ENCODE data around the gene CRYL1. TPM values are rescaled to one million over a fixed set of nuclear protein-coding genes. Genes with fewer than 3 reads are reported as not detected.

CRYL1 gene
- total RNA-seq, 4 donors from 2014 or later, result 39.1 to 63.6 (median 54.2) TPM

GRCh38 chr13:20424559-20424852, 101.2 kb downstream of the CRYL1 start:
- no peak for TF ChIP-seq CTCF (IDR thresholded peaks at IDR 0.05; ENCODE audit: low read depth)

GRCh38 chr13:20422362-20422761, 103.3 kb downstream of the CRYL1 start:
- no peak for TF ChIP-seq CTCF (IDR thresholded peaks at IDR 0.05; ENCODE audit: low read depth)

GRCh38 chr13:20420938-20421337, 104.7 kb downstream of the CRYL1 start:
- no peak for TF ChIP-seq CTCF (IDR thresholded peaks at IDR 0.05; ENCODE audit: low read depth)

- TF ChIP-seq CTCF (IDR thresholded peaks at IDR 0.05; ENCODE audit: low read depth), result no peak
Observed at GRCh38 chr13:20418953-20419352, 106.7 kb downstream of the CRYL1 start.

GRCh38 chr13:20416223-20416745, 109.4 kb downstream of the CRYL1 start:
- no peak for TF ChIP-seq CTCF (IDR thresholded peaks at IDR 0.05; ENCODE audit: low read depth)

GRCh38 chr13:20415694-20416107, 110.0 kb downstream of the CRYL1 start:
- no peak for TF ChIP-seq CTCF (IDR thresholded peaks at IDR 0.05; ENCODE audit: low read depth)

GRCh38 chr13:20415306-20415679, 110.4 kb downstream of the CRYL1 start:
- no peak for TF ChIP-seq CTCF (IDR thresholded peaks at IDR 0.05; ENCODE audit: low read depth)

Measured in subcutaneous adipose tissue (tissue), 4 donors.